ENCODE results near the gene FOLR2.

Gene FOLR2

GRCh38 chr11:72231396-72232259 is 15.0 kb downstream of the FOLR2 start:
- Histone ChIP-seq H3K9ac (ENCODE audit: low read length in 2 of 2) (no peak overlapping the region), H3K27me3 (ENCODE audit: control insufficient read depth in 1 of 2, insufficient read depth in 2 of 2, low read length in 2 of 2) (no peaks in the 10 kb centered on the region), H3K36me3 (ENCODE audit: control insufficient read depth in 2 of 2, insufficient read depth in 2 of 2, low read length in 2 of 2) (peaks cover 71 to 72% of the 10 kb centered on the region in 2 donors), H3K4me3 (ENCODE audit: low read length in 2 of 2) (no peak overlapping the region), H3K27ac (ENCODE audit: low read length) (peak overlapping the region; percentile 24), H3K4me1 (ENCODE audit: control insufficient read depth, insufficient read depth, low read length) (peaks cover 33% of the 10 kb centered on the region), H3K9me3 (ENCODE audit: control insufficient read depth in 2 of 2, low read length in 2 of 2) (no peaks in the 10 kb centered on the region)

GRCh38 chr11:72232260-72233055 is 15.9 kb downstream of the FOLR2 start:
- no peaks in the 10 kb centered on the region for H3K27me3 ChIP-seq (ENCODE audit: control insufficient read depth in 1 of 2, insufficient read depth in 2 of 2, low read length in 2 of 2)
- H3K36me3 ChIP-seq (ENCODE audit: control insufficient read depth in 2 of 2, insufficient read depth in 2 of 2, low read length in 2 of 2) = peaks cover 73 to 80% of the 10 kb centered on the region in 2 donors
- H3K4me3 ChIP-seq (ENCODE audit: low read length in 2 of 2) = no peak overlapping the region
- peaks cover 38% of the 10 kb centered on the region for H3K4me1 ChIP-seq (ENCODE audit: control insufficient read depth, insufficient read depth, low read length)
- H3K27ac ChIP-seq (ENCODE audit: low read length) = peak overlapping the region; percentile 24
- no peaks in the 10 kb centered on the region for H3K9me3 ChIP-seq (ENCODE audit: control insufficient read depth in 2 of 2, low read length in 2 of 2)
- peak overlapping the region in 1 of 2 donors; percentile 36 for H3K9ac ChIP-seq (ENCODE audit: low read length in 2 of 2)

- peaks cover 38% of the 10 kb centered on the region for H3K4me1 ChIP-seq (ENCODE audit: control insufficient read depth, insufficient read depth, low read length)
These were observed 16.6 kb downstream of the FOLR2 start for GRCh38 chr11:72233056-72233772.

GRCh38 chr11:72233773-72234513 is 17.3 kb downstream of the FOLR2 start:
- no peaks in the 10 kb centered on the region for H3K9me3 ChIP-seq (ENCODE audit: control insufficient read depth in 2 of 2, low read length in 2 of 2)
- H3K4me1 ChIP-seq (ENCODE audit: control insufficient read depth, insufficient read depth, low read length) = peaks cover 44% of the 10 kb centered on the region
- H3K4me3 ChIP-seq (ENCODE audit: low read length in 2 of 2) = no peak overlapping the region
- H3K27ac ChIP-seq (ENCODE audit: low read length) = peak overlapping the region; percentile 24
- peak overlapping the region in 1 of 2 donors; percentile 13 for H3K9ac ChIP-seq (ENCODE audit: low read length in 2 of 2)
- no peaks in the 10 kb centered on the region for H3K27me3 ChIP-seq (ENCODE audit: control insufficient read depth in 1 of 2, insufficient read depth in 2 of 2, low read length in 2 of 2)
- peaks cover 65 to 77% of the 10 kb centered on the region in 2 donors for H3K36me3 ChIP-seq (ENCODE audit: control insufficient read depth in 2 of 2, insufficient read depth in 2 of 2, low read length in 2 of 2)

More at GRCh38 chr11:72233056-72233772, 16.6 kb downstream of the FOLR2 start:
- Histone ChIP-seq H3K36me3 (ENCODE audit: control insufficient read depth in 2 of 2, insufficient read depth in 2 of 2, low read length in 2 of 2) (peaks cover 70 to 80% of the 10 kb centered on the region in 2 donors), H3K9ac (ENCODE audit: low read length in 2 of 2) (no peak overlapping the region), H3K27me3 (ENCODE audit: control insufficient read depth in 1 of 2, insufficient read depth in 2 of 2, low read length in 2 of 2) (no peaks in the 10 kb centered on the region), H3K4me3 (ENCODE audit: low read length in 2 of 2) (no peak overlapping the region), H3K9me3 (ENCODE audit: control insufficient read depth in 2 of 2, low read length in 2 of 2) (no peaks in the 10 kb centered on the region), H3K27ac (ENCODE audit: low read length) (peak overlapping the region; percentile 24)

- H3K4me1 ChIP-seq (ENCODE audit: control insufficient read depth, insufficient read depth, low read length) = peaks cover 49% of the 10 kb centered on the region
- H3K4me3 ChIP-seq (ENCODE audit: low read length in 2 of 2) = no peak overlapping the region
- H3K9me3 ChIP-seq (ENCODE audit: control insufficient read depth in 2 of 2, low read length in 2 of 2) = no peaks in the 10 kb centered on the region
- H3K9ac ChIP-seq (ENCODE audit: low read length in 2 of 2) = no peak overlapping the region
- H3K36me3 ChIP-seq (ENCODE audit: control insufficient read depth in 2 of 2, insufficient read depth in 2 of 2, low read length in 2 of 2) = peaks cover 60 to 73% of the 10 kb centered on the region in 2 donors
- H3K27me3 ChIP-seq (ENCODE audit: control insufficient read depth in 1 of 2, insufficient read depth in 2 of 2, low read length in 2 of 2) = no peaks in the 10 kb centered on the region
- H3K27ac ChIP-seq (ENCODE audit: low read length) = no peak overlapping the region
These were observed 17.9 kb downstream of the FOLR2 start for GRCh38 chr11:72234514-72234830.

GRCh38 chr11:72234920-72235319 is 18.3 kb downstream of the FOLR2 start:
- Histone ChIP-seq H3K9ac (ENCODE audit: low read length in 2 of 2) (no peak overlapping the region), H3K4me1 (ENCODE audit: control insufficient read depth, insufficient read depth, low read length) (peaks cover 54% of the 10 kb centered on the region), H3K4me3 (ENCODE audit: low read length in 2 of 2) (no peak overlapping the region), H3K27me3 (ENCODE audit: control insufficient read depth in 1 of 2, insufficient read depth in 2 of 2, low read length in 2 of 2) (no peaks in the 10 kb centered on the region), H3K27ac (ENCODE audit: low read length) (peak overlapping the region; percentile 55), H3K9me3 (ENCODE audit: control insufficient read depth in 2 of 2, low read length in 2 of 2) (no peaks in the 10 kb centered on the region), H3K36me3 (ENCODE audit: control insufficient read depth in 2 of 2, insufficient read depth in 2 of 2, low read length in 2 of 2) (peaks cover 56 to 68% of the 10 kb centered on the region in 2 donors)

GRCh38 chr11:72235351-72236057 is 18.9 kb downstream of the FOLR2 start:
- Histone ChIP-seq H3K36me3 (ENCODE audit: control insufficient read depth in 2 of 2, insufficient read depth in 2 of 2, low read length in 2 of 2) (peaks cover 50 to 62% of the 10 kb centered on the region in 2 donors), H3K9me3 (ENCODE audit: control insufficient read depth in 2 of 2, low read length in 2 of 2) (no peaks in the 10 kb centered on the region), H3K4me3 (ENCODE audit: low read length in 2 of 2) (no peak overlapping the region), H3K4me1 (ENCODE audit: control insufficient read depth, insufficient read depth, low read length) (peaks cover 60% of the 10 kb centered on the region), H3K27ac (ENCODE audit: low read length) (peak overlapping the region; percentile 55), H3K27me3 (ENCODE audit: control insufficient read depth in 1 of 2, insufficient read depth in 2 of 2, low read length in 2 of 2) (peaks cover 0 to under 1% of the 10 kb centered on the region in 2 donors), H3K9ac (ENCODE audit: low read length in 2 of 2) (no peak overlapping the region)

- Histone ChIP-seq H3K27me3 (ENCODE audit: control insufficient read depth in 1 of 2, insufficient read depth in 2 of 2, low read length in 2 of 2) (peaks cover 5 to 6% of the 10 kb centered on the region in 2 donors), H3K9me3 (ENCODE audit: control insufficient read depth in 2 of 2, low read length in 2 of 2) (no peaks in the 10 kb centered on the region), H3K4me1 (ENCODE audit: control insufficient read depth, insufficient read depth, low read length) (peaks cover 65% of the 10 kb centered on the region), H3K36me3 (ENCODE audit: control insufficient read depth in 2 of 2, insufficient read depth in 2 of 2, low read length in 2 of 2) (peaks cover 43 to 56% of the 10 kb centered on the region in 2 donors), H3K4me3 (ENCODE audit: low read length in 2 of 2) (no peak overlapping the region), H3K9ac (ENCODE audit: low read length in 2 of 2) (no peak overlapping the region), H3K27ac (ENCODE audit: low read length) (peak overlapping the region; percentile 55)
These were observed 19.6 kb downstream of the FOLR2 start for GRCh38 chr11:72236083-72236697.

- peak overlapping the region; percentile 55 for H3K27ac ChIP-seq (ENCODE audit: low read length)
- H3K4me3 ChIP-seq (ENCODE audit: low read length in 2 of 2) = no peak overlapping the region
- H3K9me3 ChIP-seq (ENCODE audit: control insufficient read depth in 2 of 2, low read length in 2 of 2) = no peaks in the 10 kb centered on the region
- no peak overlapping the region for H3K9ac ChIP-seq (ENCODE audit: low read length in 2 of 2)
- peaks cover 37 to 51% of the 10 kb centered on the region in 2 donors for H3K36me3 ChIP-seq (ENCODE audit: control insufficient read depth in 2 of 2, insufficient read depth in 2 of 2, low read length in 2 of 2)
- H3K4me1 ChIP-seq (ENCODE audit: control insufficient read depth, insufficient read depth, low read length) = peaks cover 65% of the 10 kb centered on the region
- H3K27me3 ChIP-seq (ENCODE audit: control insufficient read depth in 1 of 2, insufficient read depth in 2 of 2, low read length in 2 of 2) = peaks cover 6 to 7% of the 10 kb centered on the region in 2 donors
These were observed 20.1 kb downstream of the FOLR2 start for GRCh38 chr11:72236774-72237111.
